Activated effector memory CD4-positive, alpha-beta T cell treated with anti-CD3 and anti-CD28 coated beads, Interleukin-2, amount 50 U/mL, for 16 hours (primary cell): ENCODE measurements around the gene KCTD1.

Source experiments
- DNase-seq: peaks from one replicate; pipeline ENCODE4 v3.0.0-alpha.2; 2020

Gene KCTD1

GRCh38 chr18:26479065-26479680, 69.2 kb downstream of the KCTD1 start:
- no peak for DNase-seq

- DNase-seq, result no peak
Observed at GRCh38 chr18:26477828-26478466, 70.4 kb downstream of the KCTD1 start.

- DNase-seq, result no peak
Observed at GRCh38 chr18:26476697-26477096, 71.7 kb downstream of the KCTD1 start.

GRCh38 chr18:26474542-26474941, 73.8 kb downstream of the KCTD1 start:
- no peak for DNase-seq

GRCh38 chr18:26473672-26474071, 74.7 kb downstream of the KCTD1 start:
- DNase-seq, result no peak

GRCh38 chr18:26471826-26472225, 76.5 kb downstream of the KCTD1 start:
- no peak for DNase-seq

- no peak for DNase-seq
Observed at GRCh38 chr18:26471027-26471426, 77.3 kb downstream of the KCTD1 start.

GRCh38 chr18:26470011-26470637, 78.2 kb downstream of the KCTD1 start:
- no peak for DNase-seq

- no peak for DNase-seq
Observed at GRCh38 chr18:26468931-26469340, 79.4 kb downstream of the KCTD1 start.

GRCh38 chr18:26466026-26466425, 82.3 kb downstream of the KCTD1 start:
- DNase-seq, result no peak

- DNase-seq, result no peak
Observed at GRCh38 chr18:26465431-26465830, 82.9 kb downstream of the KCTD1 start.

GRCh38 chr18:26464128-26465011, 84.0 kb downstream of the KCTD1 start:
- no peak for DNase-seq

- no peak for DNase-seq
Observed at GRCh38 chr18:26462355-26462754, 86.0 kb downstream of the KCTD1 start.

GRCh38 chr18:26461405-26461804, 86.9 kb downstream of the KCTD1 start:
- DNase-seq, result no peak

- no peak for DNase-seq
Observed at GRCh38 chr18:26460449-26461091, 87.8 kb downstream of the KCTD1 start.

GRCh38 chr18:26459884-26460283, 88.5 kb downstream of the KCTD1 start:
- no peak for DNase-seq

- no peak for DNase-seq
Observed at GRCh38 chr18:26459340-26459739, 89.0 kb downstream of the KCTD1 start.

GRCh38 chr18:26458526-26459232, 89.7 kb downstream of the KCTD1 start:
- no peak for DNase-seq

- no peak for DNase-seq
Observed at GRCh38 chr18:26457611-26458353, 90.6 kb downstream of the KCTD1 start.

- no peak for DNase-seq
Observed at GRCh38 chr18:26457195-26457594, 91.2 kb downstream of the KCTD1 start.

- DNase-seq, result no peak
Observed at GRCh38 chr18:26456070-26456491, 92.3 kb downstream of the KCTD1 start.
